IMR-90 (cell line): Measurements from ENCODE around the gene PARP11.

Source experiments
- BHLHE40 ChIP-seq: fragments of 150-350 bp; IDR thresholded peaks from 2 replicates; pipeline ENCODE4 v1.6.1; 2016; ENCODE audit warnings: mild to moderate bottlenecking, low read depth, low read length
- CEBPB ChIP-seq: IDR thresholded peaks from 2 replicates; pipeline ENCODE4 v1.6.1; 2012; ENCODE audit warnings: low read depth, low read length, improper control_type of control experiment
- CHD1 ChIP-seq: IDR thresholded peaks from 2 replicates; pipeline ENCODE4 v1.6.1; 2012; ENCODE audit warnings: low read depth, low read length, improper control_type of control experiment
- CTCF ChIP-seq: conservative IDR thresholded peaks from 2 replicates; pipeline ENCODE4 v1.5.1; 2012; ENCODE audit warnings: mild to moderate bottlenecking, low read depth, low read length, improper control_type of control experiment
- MXI1 ChIP-seq: IDR thresholded peaks from 2 replicates; pipeline ENCODE4 v1.6.1; 2012; ENCODE audit warnings: low read depth, mild to moderate bottlenecking, low read length, moderate library complexity, borderline replicate concordance
- POLR2A ChIP-seq: IDR thresholded peaks from 2 replicates; pipeline ENCODE4 v1.6.1; 2012; ENCODE audit warnings: mild to moderate bottlenecking, low read depth, low read length
- RFX5 ChIP-seq: IDR thresholded peaks from 2 replicates; pipeline ENCODE4 v1.8.0; 2012; ENCODE audit warnings: low read depth, mild to moderate bottlenecking, low read length, moderate library complexity

GRCh38 chr12:3832738-3833137 lies 40.5 kb downstream of the PARP11 start:
- TF ChIP-seq CTCF (no peak), CEBPB (no peak), MXI1 (no peak), CHD1 (no peak), RFX5 (no peak), POLR2A (no peak), BHLHE40 (no peak)
